ENCODE data around the gene DNAH1.

DNA sequence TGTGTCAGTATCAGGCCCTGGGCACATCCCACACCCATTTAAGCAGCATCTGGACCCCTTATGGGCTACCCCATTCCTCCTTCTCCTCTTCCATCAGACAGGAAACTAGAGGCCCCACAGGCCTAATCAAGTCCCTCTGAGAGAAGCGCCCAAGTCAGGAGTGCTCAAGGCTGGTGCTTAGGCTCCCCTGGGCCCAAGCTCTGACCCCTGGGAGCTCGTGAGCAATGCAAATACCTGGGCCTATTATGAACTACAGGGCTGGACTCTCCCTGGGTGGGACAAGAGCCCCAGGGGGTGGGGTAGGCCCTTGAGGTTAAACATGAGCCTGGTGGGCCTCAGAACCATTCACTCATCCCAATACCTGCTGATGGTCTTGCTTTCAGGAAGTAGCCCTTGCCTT is 71.4 kb downstream of the DNAH1 start:
- TF ChIP-seq, protein P1, sequence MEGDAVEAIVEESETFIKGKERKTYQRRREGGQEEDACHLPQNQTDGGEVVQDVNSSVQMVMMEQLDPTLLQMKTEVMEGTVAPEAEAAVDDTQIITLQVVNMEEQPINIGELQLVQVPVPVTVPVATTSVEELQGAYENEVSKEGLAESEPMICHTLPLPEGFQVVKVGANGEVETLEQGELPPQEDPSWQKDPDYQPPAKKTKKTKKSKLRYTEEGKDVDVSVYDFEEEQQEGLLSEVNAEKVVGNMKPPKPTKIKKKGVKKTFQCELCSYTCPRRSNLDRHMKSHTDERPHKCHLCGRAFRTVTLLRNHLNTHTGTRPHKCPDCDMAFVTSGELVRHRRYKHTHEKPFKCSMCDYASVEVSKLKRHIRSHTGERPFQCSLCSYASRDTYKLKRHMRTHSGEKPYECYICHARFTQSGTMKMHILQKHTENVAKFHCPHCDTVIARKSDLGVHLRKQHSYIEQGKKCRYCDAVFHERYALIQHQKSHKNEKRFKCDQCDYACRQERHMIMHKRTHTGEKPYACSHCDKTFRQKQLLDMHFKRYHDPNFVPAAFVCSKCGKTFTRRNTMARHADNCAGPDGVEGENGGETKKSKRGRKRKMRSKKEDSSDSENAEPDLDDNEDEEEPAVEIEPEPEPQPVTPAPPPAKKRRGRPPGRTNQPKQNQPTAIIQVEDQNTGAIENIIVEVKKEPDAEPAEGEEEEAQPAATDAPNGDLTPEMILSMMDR (IDR thresholded peaks at IDR 0.05) = no peak
- no peak for TF ChIP-seq EZH2 (IDR thresholded peaks at IDR 0.05; ENCODE audit: borderline replicate concordance, insufficient read depth, low read depth, low read length, poor library complexity, severe bottlenecking)
